GM20431 (cell line): Measurements from ENCODE around the gene PDCD2L.
"Not testable (repeated sequence)": the region's sequence is repeated elsewhere in the genome, so short reads cannot be mapped to it uniquely, and the experiment has no call there.

Source experiments
- in situ Hi-C: fragments of 300-500 bp; cut with MseI, MboI; formaldehyde crosslinking; loops from one replicate; pipeline ENCODE4 v1.15.0; 2020; ENCODE audit warnings: low sequenced_read_pairs; ENCODE audit not compliant: unreplicated experiment

The PDCD2L gene

GRCh38 chr19:34370983-34371382 lies 33.2 kb upstream of the PDCD2L start:
- in situ Hi-C loops = no loop called here

GRCh38 chr19:34373601-34374288 lies 30.5 kb upstream of the PDCD2L start:
- in situ Hi-C loops = no loop called here

- in situ Hi-C loops = no loop called here
These were observed 28.6 kb upstream of the PDCD2L start for GRCh38 chr19:34375598-34375997.

GRCh38 chr19:34380639-34381241 lies 23.5 kb upstream of the PDCD2L start:
- in situ Hi-C loops = no loop called here

GRCh38 chr19:34381399-34382251 lies 22.6 kb upstream of the PDCD2L start:
- in situ Hi-C loops = no loop called here

- in situ Hi-C loops = no loop called here
These were observed 21.7 kb upstream of the PDCD2L start for GRCh38 chr19:34382471-34382870.

- in situ Hi-C loops = no loop called here
These were observed 20.6 kb upstream of the PDCD2L start for GRCh38 chr19:34383599-34383998.

- in situ Hi-C loops = no loop called here
These were observed 17.4 kb upstream of the PDCD2L start for GRCh38 chr19:34386645-34387445.

GRCh38 chr19:34387446-34387810 lies 16.8 kb upstream of the PDCD2L start:
- in situ Hi-C loops = no loop called here

GRCh38 chr19:34388745-34389144 lies 15.5 kb upstream of the PDCD2L start:
- in situ Hi-C loops = not testable (repeated sequence)

- in situ Hi-C loops = no loop called here
These were observed 12.4 kb upstream of the PDCD2L start for GRCh38 chr19:34391813-34392212.

- in situ Hi-C loops = no loop called here
These were observed 11.2 kb upstream of the PDCD2L start for GRCh38 chr19:34393031-34393430.

GRCh38 chr19:34393629-34394028 lies 10.6 kb upstream of the PDCD2L start:
- in situ Hi-C loops = no loop called here

- in situ Hi-C loops = no loop called here
These were observed 6.3 kb upstream of the PDCD2L start for GRCh38 chr19:34397853-34398252.

- in situ Hi-C loops = no loop called here
These were observed 4.3 kb upstream of the PDCD2L start for GRCh38 chr19:34399886-34400285.

GRCh38 chr19:34400844-34401243 lies 3.4 kb upstream of the PDCD2L start:
- in situ Hi-C loops = not testable (repeated sequence)

GRCh38 chr19:34402074-34402600 lies 2.1 kb upstream of the PDCD2L start:
- in situ Hi-C loops = no loop called here

GRCh38 chr19:34403784-34404108 lies 453 bp upstream of the PDCD2L start:
- in situ Hi-C loops = no loop called here

- in situ Hi-C loops = no loop called here
These were observed 1.9 kb downstream of the PDCD2L start for GRCh38 chr19:34405892-34406660.

- in situ Hi-C loops = no loop called here
These were observed 4.2 kb downstream of the PDCD2L start for GRCh38 chr19:34408411-34408810.
